ENCODE results near the gene CROCC2.

DNA sequence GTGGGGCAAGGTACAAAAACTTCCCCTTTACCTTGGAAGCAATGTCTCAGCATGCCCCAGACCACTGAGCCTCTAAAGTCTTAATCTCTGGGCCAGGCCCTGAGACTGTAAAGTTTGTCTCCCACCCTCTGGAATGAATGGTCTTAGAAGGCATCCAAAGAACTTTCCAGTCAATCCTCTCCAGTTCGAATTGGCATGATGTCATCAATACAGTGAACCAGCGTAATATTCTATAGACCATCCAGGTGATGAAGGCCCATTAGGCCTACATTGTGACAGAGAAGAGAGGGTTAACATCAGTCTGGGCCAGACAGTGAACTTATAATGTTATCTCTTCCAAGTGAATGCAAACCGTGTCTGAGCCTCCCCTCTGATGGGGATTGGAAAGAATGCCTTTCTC is 21.4 kb upstream of the CROCC2 start:
- TF ChIP-seq, protein P1, sequence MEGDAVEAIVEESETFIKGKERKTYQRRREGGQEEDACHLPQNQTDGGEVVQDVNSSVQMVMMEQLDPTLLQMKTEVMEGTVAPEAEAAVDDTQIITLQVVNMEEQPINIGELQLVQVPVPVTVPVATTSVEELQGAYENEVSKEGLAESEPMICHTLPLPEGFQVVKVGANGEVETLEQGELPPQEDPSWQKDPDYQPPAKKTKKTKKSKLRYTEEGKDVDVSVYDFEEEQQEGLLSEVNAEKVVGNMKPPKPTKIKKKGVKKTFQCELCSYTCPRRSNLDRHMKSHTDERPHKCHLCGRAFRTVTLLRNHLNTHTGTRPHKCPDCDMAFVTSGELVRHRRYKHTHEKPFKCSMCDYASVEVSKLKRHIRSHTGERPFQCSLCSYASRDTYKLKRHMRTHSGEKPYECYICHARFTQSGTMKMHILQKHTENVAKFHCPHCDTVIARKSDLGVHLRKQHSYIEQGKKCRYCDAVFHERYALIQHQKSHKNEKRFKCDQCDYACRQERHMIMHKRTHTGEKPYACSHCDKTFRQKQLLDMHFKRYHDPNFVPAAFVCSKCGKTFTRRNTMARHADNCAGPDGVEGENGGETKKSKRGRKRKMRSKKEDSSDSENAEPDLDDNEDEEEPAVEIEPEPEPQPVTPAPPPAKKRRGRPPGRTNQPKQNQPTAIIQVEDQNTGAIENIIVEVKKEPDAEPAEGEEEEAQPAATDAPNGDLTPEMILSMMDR (IDR thresholded peaks at IDR 0.05): no peak
- TF ChIP-seq POLR2A (IDR thresholded peaks at IDR 0.05): no peak

Measured in lower leg skin (tissue), 3 donors.